Stimulated activated CD8-positive, alpha-beta memory T cell treated with anti-CD3 and anti-CD28 coated beads, Interleukin-15, amount 100 ng/mL, for 4 hours (primary cell): Measurements from ENCODE around the gene GRIK2.
"Not testable (repeated sequence)": the region's sequence is repeated elsewhere in the genome, so short reads cannot be mapped to it uniquely, and the experiment has no call there.

ENCODE experiments used
- DNase-seq, 2 donors: peaks; one replicate each; pipeline ENCODE4 v3.0.0-alpha.2; 2020; ENCODE audit warnings: low read depth in 2 of 2

Gene GRIK2

GRCh38 chr6:101630941-101631340, 237.4 kb downstream of the GRIK2 start:
- no peak for DNase-seq

GRCh38 chr6:101633081-101633480, 239.6 kb downstream of the GRIK2 start:
- DNase-seq: no peak

- not testable (repeated sequence) for DNase-seq
Measured at GRCh38 chr6:101638865-101639264, 245.4 kb downstream of the GRIK2 start.

- no peak for DNase-seq
Measured at GRCh38 chr6:101640131-101640530, 246.6 kb downstream of the GRIK2 start.

GRCh38 chr6:101645770-101646169, 252.3 kb downstream of the GRIK2 start:
- no peak for DNase-seq

GRCh38 chr6:101650402-101651100, 257.0 kb downstream of the GRIK2 start:
- DNase-seq: no peak

- no peak for DNase-seq
Measured at GRCh38 chr6:101652079-101652478, 258.6 kb downstream of the GRIK2 start.

GRCh38 chr6:101655109-101655508, 261.6 kb downstream of the GRIK2 start:
- no peak for DNase-seq

GRCh38 chr6:101662111-101662897, 268.8 kb downstream of the GRIK2 start:
- no peak for DNase-seq

- DNase-seq: no peak
Measured at GRCh38 chr6:101663100-101663499, 269.6 kb downstream of the GRIK2 start.

- DNase-seq: no peak
Measured at GRCh38 chr6:101666256-101666655, 272.7 kb downstream of the GRIK2 start.

- DNase-seq: no peak
Measured at GRCh38 chr6:101668496-101669030, 275.1 kb downstream of the GRIK2 start.

- DNase-seq: no peak
Measured at GRCh38 chr6:101676187-101676586, 282.7 kb downstream of the GRIK2 start.

- DNase-seq: no peak
Measured at GRCh38 chr6:101682937-101683336, 289.4 kb downstream of the GRIK2 start.

- DNase-seq: no peak
Measured at GRCh38 chr6:101683884-101684283, 290.4 kb downstream of the GRIK2 start.

- DNase-seq: no peak
Measured at GRCh38 chr6:101686653-101687052, 293.1 kb downstream of the GRIK2 start.

GRCh38 chr6:101689156-101689555, 295.6 kb downstream of the GRIK2 start:
- no peak for DNase-seq

- no peak for DNase-seq
Measured at GRCh38 chr6:101689695-101690094, 296.2 kb downstream of the GRIK2 start.

GRCh38 chr6:101700655-101701054, 307.1 kb downstream of the GRIK2 start:
- no peak for DNase-seq

- DNase-seq: no peak
Measured at GRCh38 chr6:101703311-101703710, 309.8 kb downstream of the GRIK2 start.

- no peak for DNase-seq
Measured at GRCh38 chr6:101705866-101706265, 312.4 kb downstream of the GRIK2 start.

GRCh38 chr6:101706576-101706975, 313.1 kb downstream of the GRIK2 start:
- DNase-seq: no peak

GRCh38 chr6:101711518-101711917, 318.0 kb downstream of the GRIK2 start:
- no peak for DNase-seq
